Esophagus muscularis mucosa (tissue), 4 donors: Measurements from ENCODE around the gene OR52E5. TPM values are rescaled to one million over a fixed set of nuclear protein-coding genes. Genes with fewer than 3 reads are reported as not detected.

Experiments
- DNase-seq: peaks from one replicate; pipeline ENCODE4 v3.0.0-alpha.2; 2017; ENCODE audit errors: extremely low spot score
- H3K27ac ChIP-seq, 4 donors: fragments of 200-600 bp; sonication (generic); replicated peaks in 1 of 4; 1 replicate in 3 of 4; 2 replicates in 1 of 4; pipeline ENCODE4 v1.5.1; 2016 to 2019; ENCODE audit warnings: mild to moderate bottlenecking in 1 of 4
- H3K27me3 ChIP-seq, 4 donors: fragments of 200-600 bp; sonication (generic); one replicate each; pipeline versions ENCODE4 v1.5.1 to v1.6.0; 2016 to 2019
- H3K36me3 ChIP-seq, 4 donors: fragments of 200-600 bp; sonication (generic); one replicate each; pipeline ENCODE4 v1.5.1; 2016 to 2019
- H3K4me1 ChIP-seq, 4 donors: fragments of 200-600 bp; sonication (generic); one replicate each; pipeline ENCODE4 v1.5.1; 2016 to 2019
- H3K4me3 ChIP-seq, 4 donors: fragments of 200-600 bp; sonication (generic); 1 replicate in 2 of 4; 2 replicates in 2 of 4; pipeline ENCODE4 v1.5.1; 2016 to 2019; ENCODE audit warnings: mild to moderate bottlenecking in 4 of 4, moderate library complexity in 1 of 4
- H3K9me3 ChIP-seq, 4 donors: fragments of 200-600 bp; sonication (generic); 1 replicate in 3 of 4; 2 replicates in 1 of 4; pipeline ENCODE4 v1.5.1; 2016 to 2019
- EP300 ChIP-seq: sonication (generic); formaldehyde crosslinking; IDR thresholded peaks from one replicate; pipeline ENCODE4 v1.6.1; 2017; ENCODE audit warnings: antibody characterized with exemption
- POLR2A ChIP-seq: fragments of 450-650 bp; IDR thresholded peaks from one replicate; pipeline ENCODE4 v1.6.1; 2017; ENCODE audit warnings: antibody characterized with exemption, moderate library complexity, mild to moderate bottlenecking, low read depth
- POLR2AphosphoS5 ChIP-seq, 2 donors: sonication (generic); formaldehyde crosslinking; IDR thresholded peaks; one replicate each; pipeline ENCODE4 v1.6.1; 2017; ENCODE audit warnings: antibody characterized with exemption in 2 of 2
- WGBS: methylation state at CpG from one replicate; pipeline ENCODE4 v1.1.5; 2018; 5-methylcytosine and 5-hydroxymethylcytosine counted together
- intact Hi-C: fragments of 100-400 bp; cut with DNase I; formaldehyde crosslinking; loops from one replicate; pipeline ENCODE4 v1.15.1; 2023
- total RNA-seq, 4 donors: library from RNA; depleted of rRNA; stranded (reverse); fragments of >200 nt; gene quantifications; one replicate each; pipeline versions ENCODE4 v1.1.0 to v1.2.1, GENCODE V29; 2016
- TF ChIP-seq, protein P1 (sequence below), 3 experiments: fragments of 200-600 bp in 2 of 3; fragments of 450-650 bp in 1 of 3; sonication (generic) in 2 of 3; IDR thresholded peaks; one replicate each; pipeline ENCODE4 v1.5.1; 2017 to 2019; ENCODE audit warnings: antibody characterized with exemption in 3 of 3, mild to moderate bottlenecking in 2 of 3, moderate library complexity in 1 of 3

OR52E5 gene
- total RNA-seq, 4 donors from 2014 or later: not detected

GRCh38 chr11:5865826-5866225, 27.2 kb upstream of the OR52E5 start:
- 83% methylated on average over 2 of the region's 2 CpGs for WGBS
- TF ChIP-seq EP300: no peak
- TF ChIP-seq POLR2A: no peak
- TF ChIP-seq, protein P1, sequence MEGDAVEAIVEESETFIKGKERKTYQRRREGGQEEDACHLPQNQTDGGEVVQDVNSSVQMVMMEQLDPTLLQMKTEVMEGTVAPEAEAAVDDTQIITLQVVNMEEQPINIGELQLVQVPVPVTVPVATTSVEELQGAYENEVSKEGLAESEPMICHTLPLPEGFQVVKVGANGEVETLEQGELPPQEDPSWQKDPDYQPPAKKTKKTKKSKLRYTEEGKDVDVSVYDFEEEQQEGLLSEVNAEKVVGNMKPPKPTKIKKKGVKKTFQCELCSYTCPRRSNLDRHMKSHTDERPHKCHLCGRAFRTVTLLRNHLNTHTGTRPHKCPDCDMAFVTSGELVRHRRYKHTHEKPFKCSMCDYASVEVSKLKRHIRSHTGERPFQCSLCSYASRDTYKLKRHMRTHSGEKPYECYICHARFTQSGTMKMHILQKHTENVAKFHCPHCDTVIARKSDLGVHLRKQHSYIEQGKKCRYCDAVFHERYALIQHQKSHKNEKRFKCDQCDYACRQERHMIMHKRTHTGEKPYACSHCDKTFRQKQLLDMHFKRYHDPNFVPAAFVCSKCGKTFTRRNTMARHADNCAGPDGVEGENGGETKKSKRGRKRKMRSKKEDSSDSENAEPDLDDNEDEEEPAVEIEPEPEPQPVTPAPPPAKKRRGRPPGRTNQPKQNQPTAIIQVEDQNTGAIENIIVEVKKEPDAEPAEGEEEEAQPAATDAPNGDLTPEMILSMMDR (IDR thresholded peaks at IDR 0.05): no peak
- TF ChIP-seq POLR2AphosphoS5 (IDR thresholded peaks at IDR 0.05): no peak
- Histone ChIP-seq H3K36me3 (no peaks in the 10 kb centered on the region), H3K9me3 (no peaks in the 10 kb centered on the region), H3K4me3 (no peak overlapping the region), H3K27ac (no peak overlapping the region), H3K27me3 (no peaks in the 10 kb centered on the region), H3K4me1 (no peaks in the 10 kb centered on the region)
- DNase-seq: no peak
- intact Hi-C loops: no loop called here

- no peak for DNase-seq
- Histone ChIP-seq H3K9me3 (no peaks in the 10 kb centered on the region), H3K27me3 (no peaks in the 10 kb centered on the region), H3K4me1 (no peaks in the 10 kb centered on the region), H3K4me3 (no peak overlapping the region), H3K27ac (no peak overlapping the region), H3K36me3 (no peaks in the 10 kb centered on the region)
- 28% methylated on average over 2 of the region's 2 CpGs for WGBS
- TF ChIP-seq, protein P1 (IDR thresholded peaks at IDR 0.05): no peak
- TF ChIP-seq EP300 (no peak), POLR2A (no peak), POLR2AphosphoS5 (IDR thresholded peaks at IDR 0.05) (no peak)
- intact Hi-C loops: no loop called here
Measured at GRCh38 chr11:5878564-5878963, 14.4 kb upstream of the OR52E5 start.

DNA sequence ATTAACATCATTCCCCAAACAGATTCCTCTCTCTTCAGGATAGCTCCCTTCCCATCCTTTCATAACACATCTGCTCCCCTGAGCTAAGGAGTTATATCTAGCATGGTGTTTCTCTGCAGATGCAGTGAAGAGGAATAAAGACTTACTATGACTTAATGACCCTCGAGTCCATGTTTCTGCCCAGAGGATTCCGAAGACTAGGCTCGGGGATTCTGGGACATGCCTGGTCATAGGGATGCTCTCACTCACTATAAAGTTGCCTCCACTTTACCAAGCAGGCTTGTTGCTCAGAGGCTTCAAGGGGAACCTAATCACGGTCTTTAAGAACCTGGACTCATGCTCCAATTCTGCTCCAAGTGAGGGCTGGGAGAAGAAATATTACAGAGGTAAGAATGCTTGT, 12.7 kb upstream of the OR52E5 start, which contains the start of gene OR52E4:
Gene OR52E4 (plus strand): TSS at position 301 of the 400 bp plus-strand sequence. CDS start 3,664 bp downstream, outside the sequence.
- Histone ChIP-seq H3K36me3 (no peaks in the 10 kb centered on the region), H3K4me3 (no peak within 1 kb of the TSS), H3K27ac (no peak within 1 kb of the TSS), H3K27me3 (no peaks in the 10 kb centered on the region), H3K9me3 (no peaks in the 10 kb centered on the region), H3K4me1 (no peaks in the 10 kb centered on the region)
- 79% methylated on average over 4 of the region's 4 CpGs for WGBS
- DNase-seq: no peak
- intact Hi-C loops: no loop called here
- TF ChIP-seq POLR2AphosphoS5 (IDR thresholded peaks at IDR 0.05): no peak
- TF ChIP-seq, protein P1 (IDR thresholded peaks at IDR 0.05): no peak
- TF ChIP-seq POLR2A: no peak
- TF ChIP-seq EP300: no peak

- TF ChIP-seq POLR2AphosphoS5 (IDR thresholded peaks at IDR 0.05): no peak
- no peak for DNase-seq
- no peaks in the 10 kb centered on the region for H3K4me1 ChIP-seq
- H3K4me3 ChIP-seq: no peak overlapping the region
- H3K9me3 ChIP-seq: no peaks in the 10 kb centered on the region
- no peaks in the 10 kb centered on the region for H3K36me3 ChIP-seq
- intact Hi-C loops: no loop called here
- no peaks in the 10 kb centered on the region for H3K27me3 ChIP-seq
- H3K27ac ChIP-seq: no peak overlapping the region
Measured at GRCh38 chr11:5881756-5882155, 11.3 kb upstream of the OR52E5 start.

- Histone ChIP-seq H3K9me3 (no peaks in the 10 kb centered on the region), H3K36me3 (no peaks in the 10 kb centered on the region), H3K4me3 (no peak overlapping the region), H3K27me3 (no peaks in the 10 kb centered on the region), H3K4me1 (no peaks in the 10 kb centered on the region), H3K27ac (no peak overlapping the region)
- intact Hi-C loops: no loop called here
- WGBS: 69% methylated on average over 3 of the region's 3 CpGs
- TF ChIP-seq POLR2AphosphoS5 (IDR thresholded peaks at IDR 0.05): no peak
- TF ChIP-seq, protein P1 (IDR thresholded peaks at IDR 0.05): no peak
- no peak for TF ChIP-seq EP300
- TF ChIP-seq POLR2A: no peak
- no peak for DNase-seq
Measured at GRCh38 chr11:5887172-5887571, 5.8 kb upstream of the OR52E5 start.
